H1 (cell line): Measurements from ENCODE around the gene PWP2. TPM values are rescaled to one million over a fixed set of nuclear protein-coding genes. Genes with fewer than 3 reads are reported as not detected.

Source experiments
- YY1 ChIP-seq: IDR thresholded peaks from 2 replicates; pipeline ENCODE4 v1.6.1; 2011; ENCODE audit warnings: low read depth, mild to moderate bottlenecking, low read length
- polyA plus RNA-seq, 7 experiments: library from polyadenylated mRNA; depleted of rRNA in 3 of 7; stranded (reverse) in 5 of 7; unstranded in 2 of 7; fragments of >200 nt in 5 of 7; fragments of 200-250 nt in 2 of 7; gene quantifications; 1 replicate in 5 of 7; 2 replicates in 1 of 7; 4 replicates in 1 of 7; pipeline versions ENCODE4 v1.2.1 to v1.2.3, GENCODE V29; 2011 to 2013; ENCODE audit warnings: missing spikeins in 2 of 7, mixed read lengths in 2 of 7
- total RNA-seq: library from RNA; stranded (reverse); fragmentation: NEBNext Ultra II Directional; extraction: Animal tissue kit (Norgen Biotek cat#: 25700); gene quantifications from 2 replicates; pipeline ENCODE4 v1.2.1, GENCODE V29; 2021
- TF ChIP-seq, protein P1 (sequence below): IDR thresholded peaks from 2 replicates; pipeline ENCODE4 v1.6.1; 2012; ENCODE audit warnings: inconsistent platforms

PWP2 gene
- total and polyA plus RNA-seq, 2 of the 8 experiments (the other 6 are each of a cell fraction or from before 2014, with no cell fraction given), result 4.4 to 6.7 TPM

DNA sequence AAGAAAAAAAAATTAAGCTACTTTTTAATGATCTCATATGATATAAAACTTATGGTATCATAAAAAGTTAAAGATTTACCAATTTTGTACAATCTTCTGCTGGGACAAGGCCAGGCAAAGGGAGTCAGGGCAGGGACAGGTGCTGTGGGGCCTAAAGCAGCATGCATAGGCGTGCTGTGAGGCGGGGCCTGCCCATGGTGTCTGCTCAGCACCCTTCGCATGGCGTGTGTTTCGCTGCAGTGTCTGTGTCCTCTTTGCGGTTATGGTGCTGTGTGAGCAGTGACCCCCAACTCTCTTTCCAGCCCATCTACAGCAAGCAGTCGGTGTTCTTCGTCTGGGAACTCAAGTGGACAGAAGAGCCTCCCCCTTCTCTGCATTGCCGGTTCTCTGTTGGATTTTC lies 13.4 kb upstream of the PWP2 start (continued):
- TF ChIP-seq, protein P1, sequence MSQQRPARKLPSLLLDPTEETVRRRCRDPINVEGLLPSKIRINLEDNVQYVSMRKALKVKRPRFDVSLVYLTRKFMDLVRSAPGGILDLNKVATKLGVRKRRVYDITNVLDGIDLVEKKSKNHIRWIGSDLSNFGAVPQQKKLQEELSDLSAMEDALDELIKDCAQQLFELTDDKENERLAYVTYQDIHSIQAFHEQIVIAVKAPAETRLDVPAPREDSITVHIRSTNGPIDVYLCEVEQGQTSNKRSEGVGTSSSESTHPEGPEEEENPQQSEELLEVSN, result no peak
- TF ChIP-seq YY1, result no peak
- TF ChIP-seq, all 59 proteins: peak for 0
